GM12875 (cell line): ENCODE measurements around the gene ZNF365.

Experiments
- H3K4me3 ChIP-seq: one replicate; pipeline ENCODE4 v1.5.1; 2011; ENCODE audit warnings: low read depth, low read length, control low read depth
- TF ChIP-seq, protein P1 (sequence below): IDR thresholded peaks from 2 replicates; pipeline ENCODE4 v1.5.1; 2011; ENCODE audit warnings: low read depth, mild to moderate bottlenecking, control low read depth, inconsistent platforms, low read length, moderate library complexity, borderline replicate concordance; ENCODE audit not compliant: insufficient read depth

Gene ZNF365

DNA sequence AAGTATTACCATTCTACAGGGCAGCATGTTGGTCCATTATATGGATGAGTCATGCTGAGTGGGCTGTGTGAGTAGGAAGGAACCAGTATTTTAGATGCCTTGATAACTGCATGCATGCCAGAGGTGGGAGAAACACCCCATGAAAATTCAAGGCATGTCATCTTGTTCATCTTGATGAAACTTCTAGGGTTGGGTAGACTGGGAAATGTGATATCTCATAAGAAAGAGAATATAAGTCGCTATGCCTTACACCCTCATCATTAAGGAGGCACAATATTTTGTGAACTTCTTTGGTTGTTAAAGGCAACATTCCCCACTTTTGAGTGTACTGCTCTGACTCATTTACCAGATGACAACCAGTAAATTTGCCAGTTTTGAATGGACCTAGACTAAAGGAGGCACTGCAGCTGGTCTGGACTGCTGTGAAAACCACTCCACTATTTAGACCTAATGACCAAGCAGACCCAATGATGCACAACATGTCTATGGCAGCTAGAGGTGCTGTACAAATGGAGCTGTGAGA, 48.0 kb downstream of the ZNF365 start:
- TF ChIP-seq, protein P1, sequence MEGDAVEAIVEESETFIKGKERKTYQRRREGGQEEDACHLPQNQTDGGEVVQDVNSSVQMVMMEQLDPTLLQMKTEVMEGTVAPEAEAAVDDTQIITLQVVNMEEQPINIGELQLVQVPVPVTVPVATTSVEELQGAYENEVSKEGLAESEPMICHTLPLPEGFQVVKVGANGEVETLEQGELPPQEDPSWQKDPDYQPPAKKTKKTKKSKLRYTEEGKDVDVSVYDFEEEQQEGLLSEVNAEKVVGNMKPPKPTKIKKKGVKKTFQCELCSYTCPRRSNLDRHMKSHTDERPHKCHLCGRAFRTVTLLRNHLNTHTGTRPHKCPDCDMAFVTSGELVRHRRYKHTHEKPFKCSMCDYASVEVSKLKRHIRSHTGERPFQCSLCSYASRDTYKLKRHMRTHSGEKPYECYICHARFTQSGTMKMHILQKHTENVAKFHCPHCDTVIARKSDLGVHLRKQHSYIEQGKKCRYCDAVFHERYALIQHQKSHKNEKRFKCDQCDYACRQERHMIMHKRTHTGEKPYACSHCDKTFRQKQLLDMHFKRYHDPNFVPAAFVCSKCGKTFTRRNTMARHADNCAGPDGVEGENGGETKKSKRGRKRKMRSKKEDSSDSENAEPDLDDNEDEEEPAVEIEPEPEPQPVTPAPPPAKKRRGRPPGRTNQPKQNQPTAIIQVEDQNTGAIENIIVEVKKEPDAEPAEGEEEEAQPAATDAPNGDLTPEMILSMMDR, result no peak
- no peak overlapping the region for H3K4me3 ChIP-seq

DNA sequence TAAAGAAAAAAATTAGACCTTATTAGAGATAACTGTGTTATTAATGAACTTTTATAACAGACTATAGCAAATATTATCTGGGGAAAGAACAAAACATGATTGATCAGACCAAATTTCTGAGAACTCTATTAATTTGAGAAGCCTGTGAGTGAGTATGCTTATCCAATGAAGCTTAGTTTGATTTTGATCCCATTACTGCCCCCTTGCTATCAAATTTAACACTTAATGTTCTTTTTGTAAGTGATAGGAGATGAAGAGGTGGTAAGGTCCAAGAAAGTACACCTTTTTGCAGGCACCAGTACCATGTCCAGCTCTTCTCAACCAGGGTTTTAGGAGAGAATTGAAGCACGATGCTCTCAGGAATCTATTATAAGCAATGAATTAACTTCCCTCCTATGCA, 49.9 kb downstream of the ZNF365 start:
- no peak overlapping the region for H3K4me3 ChIP-seq
- TF ChIP-seq, protein P1, result no peak

DNA sequence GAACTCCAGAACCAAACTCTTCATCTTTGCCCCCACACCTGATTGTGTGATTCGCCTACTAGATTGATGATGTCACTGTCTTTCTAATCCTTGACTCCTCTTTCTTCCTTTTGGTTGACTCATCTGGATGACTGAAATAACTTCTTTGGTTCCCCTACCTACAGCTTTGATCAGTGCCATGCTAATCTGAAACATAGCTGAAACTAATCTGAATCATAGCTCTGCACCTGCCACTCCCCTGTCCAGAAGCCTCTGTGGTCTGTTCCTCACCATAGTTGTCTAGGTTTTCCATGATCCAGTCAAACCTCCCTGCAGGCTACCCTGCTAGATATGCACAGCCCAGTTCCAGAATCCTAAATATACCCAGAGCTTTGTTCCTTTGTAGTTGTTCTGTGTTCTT, 51.9 kb downstream of the ZNF365 start:
- TF ChIP-seq, protein P1, result no peak
- no peak overlapping the region for H3K4me3 ChIP-seq

DNA sequence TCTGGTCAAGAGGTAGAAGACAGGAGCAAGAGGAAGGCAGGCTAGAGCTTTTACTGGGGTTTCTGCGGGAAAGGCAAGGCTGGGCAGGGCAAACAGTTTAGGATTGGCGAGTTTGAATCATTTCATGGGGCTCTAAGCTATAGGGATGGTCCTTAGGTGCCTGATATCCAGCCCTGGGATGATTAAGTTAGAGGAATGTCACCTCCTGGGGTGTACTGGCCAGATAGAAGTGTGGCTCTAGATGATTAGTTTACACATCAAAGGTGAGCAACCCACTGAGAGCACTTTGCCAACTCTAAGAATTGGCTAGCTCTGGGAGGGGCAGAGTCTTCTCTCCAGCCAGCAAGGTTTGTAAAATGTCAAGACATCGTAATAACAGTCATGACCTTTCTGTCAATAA, 52.4 kb downstream of the ZNF365 start:
- H3K4me3 ChIP-seq, result no peak overlapping the region
- TF ChIP-seq, protein P1, result no peak

DNA sequence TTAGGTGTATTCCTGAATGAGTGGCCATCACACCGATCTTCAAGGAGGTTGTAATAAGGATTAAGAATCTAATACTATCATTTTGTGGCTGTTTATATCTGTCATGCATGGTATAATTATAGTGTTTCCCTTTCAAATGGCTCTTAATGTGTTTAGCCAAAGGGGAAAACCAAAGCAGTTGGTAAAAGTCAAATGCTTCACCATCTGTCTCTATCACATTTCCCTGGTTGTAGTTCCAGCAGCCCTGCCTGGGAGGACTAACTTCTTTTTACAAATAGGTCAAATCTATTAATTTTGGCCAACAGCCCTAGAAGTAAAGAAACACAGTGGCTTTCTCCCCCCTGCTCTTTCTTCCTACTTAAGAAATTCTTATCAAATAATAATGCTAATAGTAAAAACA, 56.7 kb downstream of the ZNF365 start:
- TF ChIP-seq, protein P1, result no peak
- H3K4me3 ChIP-seq, result no peak overlapping the region

DNA sequence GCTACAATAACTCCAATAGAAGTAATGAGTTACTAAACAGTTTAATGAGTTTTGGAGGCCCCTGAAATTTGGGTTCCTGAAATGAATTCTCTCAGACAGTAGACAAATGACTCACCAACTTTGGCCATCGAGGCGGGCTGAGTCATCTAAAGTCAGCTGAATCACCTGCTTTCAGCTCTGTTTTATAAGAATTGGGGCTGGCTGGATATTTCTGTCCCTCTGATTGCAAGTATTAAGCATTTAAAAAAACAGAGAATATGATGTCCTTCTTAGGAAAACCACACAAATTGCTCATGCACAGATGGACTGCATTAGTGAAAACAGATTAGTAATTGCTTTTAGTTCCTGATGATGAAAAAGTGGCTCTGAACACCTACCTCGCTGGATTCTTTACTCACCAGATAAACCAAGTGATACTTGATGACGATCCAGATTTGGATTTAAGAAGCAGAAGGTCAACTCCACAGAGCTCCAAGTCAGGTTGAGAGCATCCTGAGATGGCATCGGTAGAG, 59.1 kb downstream of the ZNF365 start:
- no peak overlapping the region for H3K4me3 ChIP-seq
- TF ChIP-seq, protein P1, result no peak

DNA sequence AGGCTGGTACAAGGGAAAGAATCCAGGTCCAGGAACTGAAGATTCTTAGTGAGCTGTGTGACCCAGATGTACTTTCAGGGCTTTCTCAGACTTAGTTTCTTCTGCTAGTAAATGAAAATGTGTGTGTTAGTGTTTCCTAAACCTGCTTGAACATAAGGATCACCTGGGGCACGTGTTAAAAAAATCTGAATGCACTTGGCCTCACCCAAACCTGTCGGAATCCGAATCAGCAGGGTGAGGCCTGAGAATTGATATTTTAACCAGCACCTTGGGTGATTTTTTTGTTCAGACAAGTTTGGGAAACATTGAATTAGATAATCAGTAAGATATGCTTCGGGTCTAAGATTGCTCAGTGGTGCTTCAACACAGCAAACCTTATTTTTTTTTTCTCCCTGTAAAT, 59.7 kb downstream of the ZNF365 start:
- TF ChIP-seq, protein P1, result no peak
- H3K4me3 ChIP-seq, result no peak overlapping the region
